CD4-positive, alpha-beta T cell treated with Interleukin-21 for 1 hour (primary cell): Measurements from ENCODE around the gene KLHL17.
A peak's percentile ranks its signal among the peaks of the same experiment; 100 is the strongest.
"Not testable (repeated sequence)": the region's sequence is repeated elsewhere in the genome, so short reads cannot be mapped to it uniquely, and the experiment has no call there.

ENCODE experiments used
- DNase-seq: peaks from one replicate; pipeline ENCODE4 v3.0.0-alpha.2; 2020

Gene KLHL17

GRCh38 chr1:982765-983436 is 22.5 kb downstream of the KLHL17 start:
- no peak for DNase-seq

GRCh38 chr1:983798-984475 is 23.6 kb downstream of the KLHL17 start:
- DNase-seq, result peak; percentile 56

- no peak for DNase-seq
These were observed 24.1 kb downstream of the KLHL17 start for GRCh38 chr1:984476-984814.

- DNase-seq, result no peak
These were observed 24.7 kb downstream of the KLHL17 start for GRCh38 chr1:985126-985525.

GRCh38 chr1:988061-988460 is 27.7 kb downstream of the KLHL17 start:
- DNase-seq, result not testable (repeated sequence)

- not testable (repeated sequence) for DNase-seq
These were observed 30.9 kb downstream of the KLHL17 start for GRCh38 chr1:991275-991674.

- DNase-seq, result no peak
These were observed 31.5 kb downstream of the KLHL17 start for GRCh38 chr1:991895-992294.

GRCh38 chr1:992362-992761 is 32.0 kb downstream of the KLHL17 start:
- DNase-seq, result no peak

- no peak for DNase-seq
These were observed 33.1 kb downstream of the KLHL17 start for GRCh38 chr1:993379-993995.

- not testable (repeated sequence) for DNase-seq
These were observed 34.2 kb downstream of the KLHL17 start for GRCh38 chr1:994546-994945.

GRCh38 chr1:995665-996633 is 35.6 kb downstream of the KLHL17 start:
- DNase-seq, result no peak

GRCh38 chr1:996851-997712 is 36.7 kb downstream of the KLHL17 start:
- DNase-seq, result no peak

- DNase-seq, result no peak
These were observed 37.3 kb downstream of the KLHL17 start for GRCh38 chr1:997713-997992.

GRCh38 chr1:997993-998744 is 37.8 kb downstream of the KLHL17 start:
- DNase-seq, result no peak

- no peak for DNase-seq
These were observed 38.3 kb downstream of the KLHL17 start for GRCh38 chr1:998745-998994.

- no peak for DNase-seq
These were observed 38.8 kb downstream of the KLHL17 start for GRCh38 chr1:998995-999724.

GRCh38 chr1:999725-1000356 is 39.5 kb downstream of the KLHL17 start, which contains the start of gene HES4:
Gene HES4, minus strand, starts transcription at chr1:1000097. Its CDS starts 124 bp downstream, at chr1:999973.
- peak; percentile 67 for DNase-seq

GRCh38 chr1:1000357-1001056 is 40.1 kb downstream of the KLHL17 start:
- DNase-seq, result peak; percentile 77

- no peak for DNase-seq
These were observed 40.8 kb downstream of the KLHL17 start for GRCh38 chr1:1001057-1001783.
